GM12892 (cell line): ENCODE data around the gene PNLIPRP2.

ENCODE experiments used
- DNase-seq: peaks from one replicate; pipeline ENCODE4 v3.0.0; 2011; ENCODE audit not compliant: insufficient read length
- FAIRE-seq: peaks from 2 replicates; lab custom pipeline; 2011; peaks lifted over from hg19 to GRCh38; lab: Jason Lieb, UNC
- POLR2A ChIP-seq: IDR thresholded peaks from 2 replicates; pipeline ENCODE4 v1.6.1; 2011; ENCODE audit warnings: low read depth, low read length, control low read depth
- POLR2AphosphoS5 ChIP-seq: IDR thresholded peaks from 2 replicates; pipeline ENCODE4 v1.6.1; 2011; ENCODE audit warnings: low read depth, low read length, control low read depth
- TAF1 ChIP-seq: IDR thresholded peaks from 2 replicates; pipeline ENCODE4 v1.6.1; 2011; ENCODE audit warnings: low read depth, mild to moderate bottlenecking, control low read depth, low read length, borderline replicate concordance

The PNLIPRP2 gene

GRCh38 chr10:116634126-116634975, 13.6 kb downstream of the PNLIPRP2 start:
- no peak for FAIRE-seq
- no peak for DNase-seq
- TF ChIP-seq TAF1 (no peak), POLR2A (no peak), POLR2AphosphoS5 (no peak)

- DNase-seq (no peak), FAIRE-seq (no peak)
- TF ChIP-seq POLR2A (no peak), POLR2AphosphoS5 (no peak), TAF1 (no peak)
These were observed 15.6 kb downstream of the PNLIPRP2 start for GRCh38 chr10:116636385-116636784.

DNA sequence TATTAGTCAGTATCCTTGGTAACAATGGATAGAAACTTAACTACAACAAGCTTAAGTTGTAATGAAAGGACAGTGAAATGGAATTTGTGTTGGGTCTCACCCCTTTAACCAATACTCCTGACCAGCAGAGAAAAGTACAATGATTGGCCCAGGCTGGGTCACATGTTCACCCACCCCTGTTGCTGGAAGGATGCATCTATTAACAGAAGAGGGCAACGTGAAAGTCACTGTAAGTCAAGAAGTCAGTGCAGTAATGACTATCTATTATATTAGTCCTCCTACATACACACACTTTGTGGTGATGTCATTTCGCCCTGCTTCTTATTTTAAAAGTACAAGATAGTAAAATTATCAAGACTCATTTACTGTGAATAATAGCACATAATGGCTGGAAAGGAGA, 16.2 kb downstream of the PNLIPRP2 start:
- no peak for TF ChIP-seq TAF1
- DNase-seq = no peak
- no peak for FAIRE-seq

DNA sequence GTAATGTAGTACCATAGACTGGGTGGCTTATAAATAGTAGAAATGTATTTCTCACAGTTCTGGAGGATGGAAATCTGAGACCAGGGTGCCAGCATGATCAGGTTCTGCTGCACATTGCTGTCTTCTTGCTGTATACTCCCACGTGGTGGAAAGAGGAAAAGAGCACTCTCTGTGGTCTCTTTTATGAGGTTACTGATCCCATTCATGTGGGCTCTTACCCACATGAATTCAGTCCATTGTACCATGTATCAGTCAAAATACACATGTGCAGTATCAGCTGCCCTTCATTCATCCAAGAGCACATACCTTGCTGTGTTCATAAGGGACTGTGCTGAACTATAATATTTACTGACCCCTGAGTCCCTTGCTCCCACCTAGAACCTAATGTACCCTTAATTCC, 17.1 kb downstream of the PNLIPRP2 start:
- FAIRE-seq = no peak
- no peak for DNase-seq
- TF ChIP-seq POLR2A (no peak), TAF1 (no peak), POLR2AphosphoS5 (no peak)

DNA sequence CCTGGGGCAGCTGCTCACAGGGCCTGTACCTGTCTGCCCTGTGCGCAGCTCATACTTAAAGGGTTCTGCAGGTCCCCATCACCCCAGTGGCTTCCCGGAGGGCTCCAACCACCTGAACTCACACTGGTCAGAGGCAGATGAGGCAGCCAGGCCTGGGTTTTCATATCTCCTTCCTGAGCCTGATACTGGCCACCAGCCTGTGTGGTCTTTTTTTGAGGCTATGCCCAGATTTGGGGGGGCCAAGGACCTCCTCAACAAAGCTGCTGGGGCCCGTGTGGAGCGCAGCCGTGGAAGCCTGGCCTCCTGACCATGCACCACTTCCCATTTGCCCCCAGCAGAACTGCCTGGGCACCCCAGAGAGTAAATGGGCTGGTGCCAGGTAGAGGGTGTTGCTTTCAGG, 25.7 kb downstream of the PNLIPRP2 start:
- no peak for TF ChIP-seq POLR2AphosphoS5
- TF ChIP-seq TAF1 = no peak
- TF ChIP-seq POLR2A = no peak
- FAIRE-seq (no peak), DNase-seq (no peak)

- DNase-seq = no peak
- FAIRE-seq = no peak
- no peak for TF ChIP-seq TAF1
- no peak for TF ChIP-seq POLR2A
- no peak for TF ChIP-seq POLR2AphosphoS5
These were observed 28.1 kb downstream of the PNLIPRP2 start for GRCh38 chr10:116648903-116649302.

DNA sequence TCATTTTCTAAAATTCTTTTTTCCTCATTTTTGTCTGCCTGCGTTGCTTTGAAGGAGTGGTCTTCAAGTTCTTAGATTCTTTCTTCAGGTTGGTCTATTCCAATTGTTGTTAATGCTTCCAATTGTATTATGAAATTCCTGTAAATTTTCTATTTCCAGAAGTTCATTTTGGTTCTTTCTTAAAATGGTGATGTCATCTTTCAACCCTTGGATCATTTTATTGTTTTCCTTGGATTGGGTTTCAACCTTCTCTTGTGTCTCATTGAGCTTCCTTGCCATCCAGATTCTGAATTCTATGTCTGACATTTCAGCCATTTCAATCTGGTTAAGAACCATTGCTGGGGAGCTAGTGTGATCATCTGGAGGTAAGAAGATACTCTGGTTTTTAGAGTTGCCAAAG, 33.1 kb downstream of the PNLIPRP2 start:
- FAIRE-seq (no peak), DNase-seq (no peak)
- no peak for TF ChIP-seq POLR2AphosphoS5

- TF ChIP-seq TAF1 (no peak), POLR2A (no peak), POLR2AphosphoS5 (no peak)
- FAIRE-seq = no peak
These were observed 34.1 kb downstream of the PNLIPRP2 start for GRCh38 chr10:116654816-116655215.

DNA sequence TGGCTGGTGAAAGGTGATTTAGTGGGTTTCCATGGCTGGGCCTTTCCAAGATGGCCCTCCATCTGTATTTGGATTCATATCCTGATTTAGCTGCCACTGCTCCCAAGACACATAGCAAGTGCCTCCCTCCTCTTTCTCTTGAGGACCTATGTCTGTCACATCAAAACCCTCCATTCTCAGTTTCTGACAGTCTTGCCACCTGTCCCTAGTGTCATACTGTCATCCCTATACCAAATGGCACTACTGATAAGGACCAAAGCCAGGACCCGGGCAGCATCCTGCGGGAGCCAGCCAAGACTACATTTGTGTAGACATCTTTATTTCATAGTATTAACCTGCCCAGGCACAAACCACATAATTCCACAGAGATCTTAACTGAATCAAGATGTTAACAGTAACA, 34.8 kb downstream of the PNLIPRP2 start:
- FAIRE-seq (no peak), DNase-seq (no peak)
- TF ChIP-seq POLR2AphosphoS5 (no peak), POLR2A (no peak), TAF1 (no peak)

More at GRCh38 chr10:116654816-116655215, 34.1 kb downstream of the PNLIPRP2 start:
- DNase-seq = no peak

DNA sequence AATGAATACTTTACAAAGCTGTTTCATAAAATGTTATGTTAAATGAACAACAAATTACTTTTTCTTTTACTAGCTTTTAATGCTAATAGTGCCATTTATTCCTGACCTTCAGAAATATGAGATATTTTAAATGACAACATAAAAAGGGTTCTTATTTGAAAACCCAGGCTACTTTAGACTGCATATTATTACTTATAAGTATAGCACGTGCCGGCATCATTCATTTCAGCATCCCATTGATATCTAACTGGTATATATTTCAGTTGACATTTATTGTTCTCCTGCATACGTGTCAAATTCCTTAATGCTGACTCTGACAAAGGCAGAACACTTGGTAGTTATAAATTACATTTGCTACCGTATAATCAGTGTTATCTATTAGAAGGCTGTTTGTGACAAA, 35.3 kb downstream of the PNLIPRP2 start:
- no peak for DNase-seq
- TF ChIP-seq POLR2AphosphoS5 = no peak
- TF ChIP-seq TAF1 = no peak
- no peak for TF ChIP-seq POLR2A
- no peak for FAIRE-seq

DNA sequence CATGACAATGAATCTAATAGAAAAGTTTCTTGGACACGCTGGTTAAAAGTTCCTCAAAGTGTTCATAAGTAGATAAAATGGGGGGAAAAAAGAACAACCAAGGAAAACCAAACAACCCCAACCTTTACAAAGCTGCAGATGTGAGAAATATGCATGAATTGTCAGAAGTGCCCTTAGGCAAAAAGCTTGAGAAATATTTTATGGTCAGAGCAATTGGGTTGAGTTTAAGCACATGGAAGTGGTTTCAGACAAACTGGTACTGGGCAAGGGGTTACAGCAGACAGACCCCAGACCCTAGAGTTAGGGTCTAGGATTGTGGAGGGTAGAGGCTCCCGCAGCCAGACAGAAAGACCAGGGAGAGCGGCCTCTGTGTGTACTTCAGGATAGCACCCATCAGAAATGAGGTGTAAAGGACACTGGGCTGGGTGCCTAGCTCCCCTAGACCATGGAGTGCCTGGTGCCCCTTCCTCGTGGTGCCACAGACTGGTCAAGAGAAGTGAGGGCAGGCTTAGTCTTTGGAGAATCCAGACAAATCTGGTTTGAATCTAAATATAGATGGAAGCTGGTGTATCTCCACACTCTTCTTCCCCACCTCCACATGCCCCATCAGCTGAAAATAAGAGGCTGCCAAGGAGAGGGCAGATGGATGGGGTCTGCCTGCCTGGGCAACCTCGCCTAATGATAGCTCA, 37.3 kb downstream of the PNLIPRP2 start:
- DNase-seq (no peak), FAIRE-seq (no peak)
- no peak for TF ChIP-seq POLR2AphosphoS5
- no peak for TF ChIP-seq TAF1

DNA sequence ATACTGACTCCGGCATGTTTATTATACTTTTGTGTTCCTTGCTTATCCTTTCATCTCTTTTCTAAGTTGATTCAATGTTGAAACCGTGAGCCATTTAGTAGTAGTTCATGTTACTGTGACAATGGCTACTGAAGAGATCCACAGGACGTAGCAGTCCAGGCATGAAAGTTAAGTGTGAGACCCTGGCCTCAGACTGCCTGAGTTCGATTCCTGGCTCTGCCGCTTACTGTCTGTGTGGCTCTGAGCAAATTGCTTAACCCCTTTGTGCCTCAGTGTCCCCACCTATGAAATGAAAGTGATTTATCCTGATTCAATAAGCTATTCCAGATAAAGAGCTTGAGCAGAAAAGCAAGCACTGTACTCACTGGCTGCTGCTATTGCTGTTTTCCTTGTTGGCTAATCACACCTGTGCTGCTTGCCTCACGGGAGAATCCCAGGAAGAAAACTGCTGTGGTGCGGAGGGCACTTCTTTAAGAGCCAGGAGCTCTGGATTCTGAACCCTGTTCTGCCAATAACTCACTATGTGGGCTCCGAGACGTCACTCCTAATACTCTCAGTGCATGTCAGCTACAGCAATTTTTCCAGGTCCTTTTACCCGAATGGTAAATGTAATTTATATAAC, 38.4 kb downstream of the PNLIPRP2 start:
- FAIRE-seq = no peak
- no peak for DNase-seq
- no peak for TF ChIP-seq POLR2AphosphoS5
- TF ChIP-seq POLR2A = no peak
- TF ChIP-seq TAF1 = no peak
